ENCODE data around the gene MORC1.
"Not testable (repeated sequence)": the region's sequence is repeated elsewhere in the genome, so short reads cannot be mapped to it uniquely, and the experiment has no call there.

Gene MORC1

DNA sequence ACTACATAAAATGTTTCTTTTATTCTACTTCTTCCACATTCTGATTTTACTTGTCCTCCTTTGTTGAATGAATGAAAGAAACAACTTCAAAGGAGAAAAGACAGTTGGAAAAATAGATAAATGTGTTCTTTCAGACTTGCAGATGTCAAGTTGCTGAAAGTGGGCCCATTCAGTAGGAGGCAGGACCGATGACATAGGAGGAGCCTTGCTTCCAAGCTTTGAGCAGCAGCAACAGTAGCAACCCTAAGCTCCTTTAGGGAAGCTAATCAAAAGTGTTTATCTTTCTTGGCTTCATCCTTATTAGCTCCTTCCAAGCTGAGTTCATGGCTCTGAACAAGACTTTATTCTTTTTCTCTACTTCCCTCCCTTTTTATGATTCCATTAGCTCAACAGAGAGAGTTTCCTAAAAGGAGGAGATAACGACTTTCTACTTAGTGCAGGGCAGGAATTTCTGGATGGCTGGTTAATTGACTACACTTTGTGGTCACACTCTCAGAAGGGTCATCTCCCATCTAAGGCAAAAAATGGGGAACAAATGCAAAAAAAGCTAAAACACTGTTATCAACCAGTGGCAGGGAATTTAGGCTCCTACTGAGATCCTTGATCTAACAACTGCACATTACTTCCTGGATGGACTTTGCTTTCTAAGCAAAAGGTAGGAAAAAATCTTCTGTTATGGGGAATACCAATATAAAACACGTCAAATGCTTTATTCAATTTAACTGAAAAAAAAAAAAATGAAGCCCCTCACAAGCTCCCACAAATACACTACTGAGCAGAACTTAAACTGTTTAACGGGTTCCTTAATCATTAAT, 4.8 kb downstream of the MORC1 start:
- no peak for DNase-seq

DNA sequence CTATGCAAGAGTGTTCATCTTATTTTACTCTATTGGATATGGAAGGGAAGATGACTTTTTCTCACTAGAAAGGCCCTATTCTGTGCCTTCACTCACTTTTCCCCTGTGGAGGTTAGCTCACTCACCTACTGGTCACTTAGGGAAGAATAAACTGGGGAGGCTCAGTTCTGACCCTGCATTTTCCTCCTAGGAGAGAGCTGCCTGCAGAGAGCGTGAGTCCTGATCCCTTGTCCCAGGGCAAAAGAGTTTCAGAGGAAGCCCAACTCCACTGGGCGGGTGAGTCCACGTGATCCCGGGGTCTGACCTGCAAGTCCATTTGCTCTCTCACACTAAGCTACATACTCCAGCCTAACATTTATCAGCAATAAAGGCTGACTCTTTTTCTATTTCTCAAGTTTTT, 8.4 kb downstream of the MORC1 start:
- DNase-seq = no peak

DNA sequence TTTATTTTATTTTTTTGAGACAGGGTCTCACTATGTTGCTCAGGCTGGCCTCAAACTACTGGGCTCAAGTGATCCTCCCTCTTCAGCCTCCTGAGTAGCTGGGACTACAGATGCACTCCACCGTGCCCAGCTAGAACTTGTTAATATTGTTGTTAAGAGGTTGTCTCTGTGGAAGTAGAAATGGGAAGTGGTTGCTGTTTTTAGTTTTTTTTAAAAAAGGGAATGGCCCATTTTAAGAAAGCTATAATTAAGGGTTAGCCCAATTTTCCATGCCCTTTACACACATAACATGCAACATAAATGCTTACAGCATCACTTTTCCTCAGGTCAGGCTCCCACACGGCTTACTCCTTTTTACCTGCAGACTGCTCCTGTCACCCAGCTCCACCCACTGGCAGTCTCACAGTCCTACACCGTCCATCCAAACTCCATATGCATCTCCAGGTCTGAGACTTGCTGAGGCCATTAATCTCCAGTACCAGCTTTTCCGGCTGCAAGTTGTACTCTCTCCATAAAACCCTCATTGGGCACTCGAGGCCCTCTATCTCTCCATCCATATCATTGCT, 19.8 kb downstream of the MORC1 start:
- no peak for DNase-seq

DNA sequence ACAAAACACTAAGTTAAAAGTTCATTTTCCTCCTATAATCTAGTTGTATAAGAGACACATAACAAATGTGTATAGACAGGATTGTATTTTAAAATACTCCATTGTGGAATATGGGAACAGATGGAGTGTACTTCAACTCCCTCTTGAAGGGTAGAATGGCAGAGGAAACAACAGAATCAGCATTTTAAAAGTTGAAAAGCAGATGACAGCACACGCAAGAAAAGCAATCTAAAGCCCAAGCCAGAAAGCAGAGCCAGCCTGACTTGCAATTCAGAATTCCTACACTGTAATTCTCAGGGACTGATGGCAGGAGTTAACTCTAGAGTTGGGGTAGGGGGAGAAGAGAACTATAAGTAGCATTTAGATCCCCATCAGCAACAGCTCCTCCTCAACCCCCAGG, 22.8 kb downstream of the MORC1 start:
- DNase-seq = no peak

DNA sequence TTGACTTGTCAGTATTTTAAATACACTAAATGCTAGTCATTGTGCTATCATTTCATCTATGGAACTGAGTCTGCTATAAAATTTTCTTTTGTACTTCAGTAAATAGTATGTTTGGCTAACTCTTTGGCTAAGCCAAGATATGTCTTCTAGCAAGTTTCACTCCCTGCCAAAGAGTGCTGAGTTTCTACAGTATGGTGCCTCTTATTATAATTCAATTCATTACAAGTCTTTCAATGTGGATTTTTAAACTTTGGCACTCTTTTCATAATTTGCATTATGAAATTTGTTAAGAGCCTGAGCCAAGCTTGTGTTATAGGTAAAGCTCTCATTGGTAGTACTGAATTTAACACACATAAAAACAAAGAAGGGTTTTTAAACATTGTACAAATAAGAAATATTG, 24.4 kb downstream of the MORC1 start:
- no peak for DNase-seq

DNA sequence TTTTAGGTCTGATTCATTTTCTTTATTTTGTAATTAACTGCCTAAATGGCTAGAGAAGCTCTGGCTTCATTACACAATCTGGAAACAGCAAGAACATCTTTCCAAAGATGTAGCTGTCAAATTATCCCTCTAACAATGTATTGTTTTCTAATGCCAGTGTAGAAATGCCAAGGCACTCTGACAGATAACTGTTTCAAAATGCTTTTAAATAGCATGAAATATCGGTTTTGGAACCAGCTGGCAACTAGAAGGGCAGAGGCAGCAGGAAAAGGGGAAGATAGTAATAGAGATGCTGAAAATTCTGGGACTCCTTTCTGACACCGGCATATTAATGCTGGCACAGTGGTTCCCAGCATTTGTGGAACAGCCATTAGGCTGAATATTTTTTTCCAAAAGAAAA, 26.1 kb downstream of the MORC1 start:
- DNase-seq = no peak

GRCh38 chr3:109089265-109089664, 28.7 kb downstream of the MORC1 start:
- no peak for DNase-seq

- peak; percentile 32 for DNase-seq
Measured at GRCh38 chr3:109081746-109082510, 36.0 kb downstream of the MORC1 start.

- DNase-seq = not testable (repeated sequence)
Measured at GRCh38 chr3:109080090-109080489, 37.8 kb downstream of the MORC1 start.

DNA sequence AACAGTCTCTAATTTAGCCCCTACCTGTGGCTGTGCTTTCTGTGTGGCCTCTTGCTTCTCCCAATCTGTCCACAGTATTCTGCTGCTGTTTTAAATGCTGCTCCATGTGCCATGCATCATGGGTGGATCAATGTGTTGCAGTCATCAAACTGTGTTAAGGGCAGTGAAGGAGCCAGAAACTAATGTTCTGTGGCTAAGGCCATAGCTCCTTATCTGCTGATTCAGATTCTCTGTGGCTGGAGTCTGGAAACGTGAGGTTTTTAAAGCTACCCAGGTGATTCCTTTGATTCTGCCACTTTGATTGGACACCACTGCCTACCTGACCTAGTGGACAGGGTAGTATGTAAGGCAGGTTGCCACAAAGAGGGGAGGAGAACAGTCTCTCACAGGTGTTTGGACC, 44.8 kb downstream of the MORC1 start:
- DNase-seq = no peak

DNA sequence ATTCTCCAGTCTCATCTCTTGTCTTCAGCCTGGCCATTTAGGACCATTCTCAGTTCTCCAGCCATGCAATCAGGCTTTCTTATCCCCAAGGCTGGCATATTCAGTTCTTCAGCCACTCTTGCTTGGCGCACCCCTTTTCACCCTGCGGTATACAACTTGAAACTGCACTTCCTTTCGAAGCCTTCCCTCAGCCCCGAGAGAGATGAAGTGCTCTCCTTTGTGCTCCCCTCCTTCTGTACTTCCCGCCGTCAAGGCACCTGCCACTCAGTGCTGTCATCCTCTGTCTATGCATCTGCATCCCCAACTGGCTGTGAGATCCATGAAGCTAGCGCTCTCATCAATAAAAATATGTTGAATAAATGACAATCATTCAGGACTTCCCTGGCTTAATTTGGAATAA, 45.7 kb downstream of the MORC1 start:
- no peak for DNase-seq

- no peak for DNase-seq
Measured at GRCh38 chr3:109071350-109072142, 46.4 kb downstream of the MORC1 start.

DNA sequence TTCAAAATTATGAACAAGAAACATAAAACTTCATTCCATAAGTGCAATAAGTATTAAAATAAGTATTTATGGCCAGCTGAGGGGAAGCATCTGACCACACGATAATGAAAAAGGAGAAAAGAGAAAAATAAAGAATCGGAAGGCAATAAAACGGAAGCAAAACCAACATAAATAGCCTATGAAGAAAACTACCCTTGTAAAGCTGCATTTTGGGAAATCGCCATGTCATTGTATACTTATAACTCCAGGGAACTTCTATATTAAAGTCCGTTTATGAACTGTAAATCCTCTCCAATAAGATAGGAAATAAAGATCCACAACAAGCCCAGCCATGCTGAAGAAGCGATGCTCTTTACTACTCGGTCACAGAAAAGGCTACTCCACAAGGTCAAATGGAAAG, 47.7 kb downstream of the MORC1 start:
- no peak for DNase-seq

DNA sequence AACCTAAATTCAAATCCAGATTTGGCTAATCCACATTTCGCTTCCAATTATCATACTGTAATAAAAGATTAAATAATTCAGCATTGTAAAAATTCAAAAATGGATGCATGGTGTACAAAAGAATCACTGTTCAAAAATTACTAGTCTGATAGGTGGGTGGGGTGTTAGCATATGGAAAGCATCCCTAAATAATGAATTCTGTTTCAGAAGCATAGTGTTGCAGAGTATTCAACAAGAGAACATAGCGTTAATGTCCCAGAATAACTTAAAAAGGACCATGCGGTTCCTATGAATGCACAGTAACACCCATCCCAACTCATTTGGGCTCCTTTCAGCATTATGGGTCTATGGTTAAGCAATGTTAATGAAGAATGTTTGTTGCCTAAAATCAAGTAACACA, 51.1 kb downstream of the MORC1 start:
- no peak for DNase-seq

- no peak for DNase-seq
Measured at GRCh38 chr3:109059264-109059663, 58.7 kb downstream of the MORC1 start.

DNA sequence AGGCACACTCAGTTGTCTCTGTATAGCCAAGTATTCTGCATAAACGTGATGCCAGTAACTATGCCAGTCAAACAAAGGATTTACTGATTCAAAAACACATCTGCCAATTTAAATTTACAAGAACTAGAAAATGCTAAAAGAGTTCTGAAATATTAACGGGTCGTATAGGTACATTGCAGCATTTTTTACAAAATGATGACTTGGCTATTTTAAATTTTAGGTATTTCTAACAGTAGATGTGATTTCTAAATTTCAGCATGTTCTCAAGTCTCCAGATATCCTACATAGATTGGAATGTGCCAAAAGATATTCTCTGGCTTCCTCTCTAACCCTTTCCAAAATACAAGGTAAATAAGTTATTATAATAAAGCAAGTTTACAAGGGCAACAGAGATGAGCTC, 60.3 kb downstream of the MORC1 start:
- DNase-seq = no peak

GRCh38 chr3:109057056-109057455, 60.9 kb downstream of the MORC1 start:
- DNase-seq = no peak

DNA sequence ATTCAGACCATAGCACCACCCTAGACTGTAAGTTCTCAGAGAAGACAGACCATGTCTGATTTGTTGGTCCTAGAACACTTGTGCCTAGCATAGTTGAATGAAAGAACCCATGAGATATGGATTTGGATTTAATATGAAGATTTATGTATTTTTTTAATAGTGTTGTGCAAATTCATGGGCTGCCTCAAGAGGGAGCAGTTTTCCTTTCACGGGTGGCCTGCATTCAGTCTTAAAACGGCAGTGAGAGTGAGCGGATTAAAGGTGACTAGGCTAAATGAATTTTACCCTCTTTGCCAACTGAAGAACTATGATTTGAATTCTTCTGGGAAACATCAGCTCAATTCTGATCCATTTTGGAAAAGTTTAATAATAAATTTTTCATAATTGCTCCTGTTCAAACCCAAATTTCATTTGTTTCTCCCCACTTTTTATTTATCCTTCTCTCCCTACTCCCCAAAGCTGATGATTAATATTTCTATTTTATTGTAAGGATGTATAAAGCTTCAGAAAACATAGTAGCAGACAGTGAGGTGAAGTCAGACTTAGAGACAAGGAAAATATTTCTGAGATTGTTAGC, 67.3 kb downstream of the MORC1 start:
- peak; percentile 9 for DNase-seq

- DNase-seq = no peak
Measured at GRCh38 chr3:109047366-109047765, 70.6 kb downstream of the MORC1 start.

- no peak for DNase-seq
Measured at GRCh38 chr3:109045271-109046040, 72.5 kb downstream of the MORC1 start.

- no peak for DNase-seq
Measured at GRCh38 chr3:109035082-109035481, 82.9 kb downstream of the MORC1 start.

All from fibroblast of skin of back (primary cell).